ENCODE results near the gene PLK3.

GRCh38 chr1:44759077-44759476 is 41.1 kb upstream of the PLK3 start:
- TF ChIP-seq EZH2 (optimal IDR thresholded peaks at IDR 0.05; ENCODE audit: low read depth, low read length) (no peak), CTCF (IDR thresholded peaks at IDR 0.05; ENCODE audit: low read length) (no peak), EZH2phosphoT487 (IDR thresholded peaks at IDR 0.05; ENCODE audit: low read length) (no peak)

All from MM.1S (cell line).